HG03354 (cell line): Measurements from ENCODE around the gene RASGRP4.
"Not testable (repeated sequence)": the region's sequence is repeated elsewhere in the genome, so short reads cannot be mapped to it uniquely, and the experiment has no call there.

Source experiments
- ATAC-seq: cut with Tn5 transposase; IDR thresholded peaks from one replicate; pipeline ENCODE4 v1.9.1; 2021; ENCODE audit warnings: mild to moderate bottlenecking; ENCODE audit not compliant: unreplicated experiment, poor library complexity, severe bottlenecking

Gene RASGRP4

DNA sequence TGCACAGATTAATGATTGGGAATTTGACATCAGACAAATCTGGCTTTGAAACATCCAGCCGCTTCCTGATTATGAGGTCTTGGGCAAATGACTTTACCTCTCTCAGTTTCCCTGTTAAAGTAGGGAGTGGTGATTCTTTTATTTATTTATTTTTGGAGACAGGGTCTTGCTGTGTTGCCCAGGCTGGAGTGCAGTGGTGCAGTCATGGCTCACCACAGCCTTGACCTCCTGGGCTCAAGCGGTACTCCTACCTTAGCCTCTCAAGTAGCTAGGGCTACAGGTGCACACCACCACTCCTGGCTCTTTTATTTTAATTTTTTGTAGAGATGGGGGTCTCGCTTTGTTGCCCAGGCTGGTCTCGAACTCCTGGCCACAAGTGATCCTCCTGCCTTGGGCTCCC, 49.0 kb downstream of the RASGRP4 start:
- no peak for ATAC-seq

DNA sequence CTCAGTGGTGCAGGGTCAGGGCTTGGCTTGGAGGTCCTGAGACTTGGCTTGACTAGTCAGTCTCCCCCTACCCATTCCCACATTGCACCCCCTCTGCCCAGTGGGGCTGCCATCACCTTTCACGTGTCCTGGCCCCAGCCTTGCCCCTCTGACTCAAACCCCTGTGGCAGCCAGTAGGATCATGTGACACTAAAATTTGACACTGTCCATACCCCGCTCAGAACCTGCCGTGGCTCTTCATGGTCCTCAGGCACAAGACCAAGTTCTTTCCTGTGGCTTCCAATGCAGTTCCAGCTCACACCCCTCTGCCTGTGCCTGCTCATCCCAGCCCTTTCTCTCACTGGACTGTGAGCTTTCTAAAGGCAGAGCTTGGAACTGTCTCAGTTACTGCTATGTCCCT, 49.4 kb downstream of the RASGRP4 start:
- no peak for ATAC-seq

DNA sequence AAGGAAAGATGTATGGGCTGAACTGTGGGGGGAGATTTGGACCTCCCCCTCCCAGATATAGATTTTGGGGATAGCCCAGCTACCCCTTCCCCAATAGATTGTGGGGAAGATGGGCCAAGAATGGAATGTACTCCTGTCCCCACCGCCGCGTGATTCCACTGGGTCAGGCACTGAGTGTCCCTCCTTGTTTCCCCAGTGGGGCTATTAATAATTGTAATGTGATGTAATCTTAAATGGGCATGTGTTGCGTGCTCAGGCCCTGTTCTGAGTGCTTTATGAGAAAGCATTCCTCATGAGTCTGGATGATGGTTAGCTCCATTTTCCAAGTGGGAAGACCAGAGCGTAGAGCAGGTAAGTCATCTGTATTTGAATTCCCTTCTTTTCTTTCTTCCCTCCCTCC, 50.3 kb downstream of the RASGRP4 start:
- ATAC-seq, result no peak

DNA sequence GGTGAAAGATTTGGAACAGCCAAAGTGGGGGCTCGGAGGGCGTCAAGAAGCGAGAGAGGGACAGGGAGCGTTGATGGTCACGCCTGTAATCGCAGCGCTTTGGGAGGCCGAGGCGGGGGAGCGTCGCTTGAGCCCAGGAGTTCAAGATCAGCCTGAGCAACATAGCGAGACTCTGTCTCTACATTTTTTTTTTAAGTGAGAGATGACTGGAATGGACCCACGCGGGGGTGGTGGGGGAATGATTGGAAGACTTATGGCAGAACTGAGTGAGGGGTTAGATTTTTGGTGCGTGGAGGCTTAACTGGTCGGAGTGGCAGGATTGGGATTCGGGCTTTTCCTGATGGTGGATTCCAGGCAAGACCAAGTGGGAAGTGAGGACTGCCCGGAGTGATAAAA, 50.9 kb downstream of the RASGRP4 start:
- ATAC-seq, result no peak

DNA sequence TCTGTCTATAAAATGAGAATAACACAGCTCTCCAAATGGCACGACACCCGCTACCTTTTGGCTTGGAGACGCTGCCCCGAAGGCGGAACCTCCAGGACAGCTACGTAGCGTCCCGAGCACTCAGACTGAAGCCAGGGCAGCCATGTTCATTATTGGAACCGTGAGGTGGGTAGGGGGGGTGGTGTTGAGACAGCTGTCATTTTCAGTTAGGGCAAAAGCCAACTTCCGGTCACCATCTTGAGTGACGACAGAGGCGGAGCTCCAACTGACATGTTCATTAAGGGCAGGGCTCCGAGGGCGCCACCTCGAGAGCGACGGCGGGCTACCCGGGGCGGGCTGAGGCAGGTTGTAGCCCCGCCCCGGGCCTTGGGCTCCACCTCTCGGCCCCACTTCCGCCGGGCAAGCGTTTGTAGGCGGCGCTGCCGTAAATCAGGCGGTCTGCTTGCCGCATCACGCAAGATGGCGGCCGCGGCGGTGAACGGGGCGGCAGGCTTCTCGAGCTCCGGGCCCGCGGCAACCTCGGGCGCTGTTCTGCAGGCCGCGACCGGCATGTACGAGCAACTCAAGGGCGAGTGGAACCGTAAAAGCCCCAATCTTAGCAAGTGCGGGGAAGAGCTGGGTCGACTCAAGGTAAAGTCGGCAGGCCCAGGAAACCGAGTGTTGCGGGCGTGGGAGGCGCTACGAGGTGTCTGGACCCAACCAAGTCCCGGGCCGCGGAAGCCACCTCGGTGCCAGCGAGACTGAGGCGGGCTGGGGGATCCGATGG, 51.5 kb downstream of the RASGRP4 start, which contains the start of gene PSMD8:
Gene PSMD8 (plus strand): TSS at position 240 of the 766 bp plus-strand sequence. CDS start 31 bp downstream, at position 271.
- peak; percentile 95 for ATAC-seq

DNA sequence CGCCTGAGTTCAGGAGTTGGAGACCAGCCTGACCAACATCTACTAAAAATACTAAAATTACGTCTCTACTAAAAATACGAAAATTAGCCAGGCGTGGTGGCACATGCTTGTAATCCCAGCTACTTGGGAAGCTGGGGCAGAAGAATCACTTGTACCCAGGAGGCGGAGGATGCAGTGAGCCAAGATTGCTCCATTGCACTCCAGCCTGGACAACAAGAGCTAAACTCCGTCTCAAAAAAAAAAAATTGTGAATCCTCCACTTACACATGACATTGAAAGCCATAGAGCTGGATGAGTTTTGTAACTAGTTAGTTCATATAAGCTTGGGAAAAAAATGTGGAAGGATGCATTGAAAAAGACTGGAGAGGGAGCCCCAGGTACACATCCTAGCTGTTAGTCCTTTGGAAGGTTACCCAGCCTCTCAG, 52.1 kb downstream of the RASGRP4 start:
- ATAC-seq, result no peak

DNA sequence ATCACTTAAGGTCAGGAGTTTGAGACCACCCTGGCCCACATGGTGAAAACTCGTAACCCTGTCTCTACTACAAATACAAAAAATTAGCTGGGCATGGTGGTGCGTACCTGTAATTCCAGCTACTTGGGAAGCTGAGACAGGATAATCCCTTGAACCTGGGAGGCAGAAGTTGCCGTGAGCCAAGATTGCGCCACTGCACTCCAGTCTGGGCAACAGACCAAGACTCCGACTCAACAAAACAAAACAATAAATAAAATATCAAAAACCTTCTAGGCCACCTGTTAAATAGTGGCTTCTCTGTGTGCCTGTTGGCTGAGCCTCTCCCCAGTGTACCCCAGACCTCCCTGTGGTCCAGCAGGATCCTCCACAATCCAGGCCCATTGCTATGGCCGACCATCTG, 54.9 kb downstream of the RASGRP4 start:
- no peak for ATAC-seq

DNA sequence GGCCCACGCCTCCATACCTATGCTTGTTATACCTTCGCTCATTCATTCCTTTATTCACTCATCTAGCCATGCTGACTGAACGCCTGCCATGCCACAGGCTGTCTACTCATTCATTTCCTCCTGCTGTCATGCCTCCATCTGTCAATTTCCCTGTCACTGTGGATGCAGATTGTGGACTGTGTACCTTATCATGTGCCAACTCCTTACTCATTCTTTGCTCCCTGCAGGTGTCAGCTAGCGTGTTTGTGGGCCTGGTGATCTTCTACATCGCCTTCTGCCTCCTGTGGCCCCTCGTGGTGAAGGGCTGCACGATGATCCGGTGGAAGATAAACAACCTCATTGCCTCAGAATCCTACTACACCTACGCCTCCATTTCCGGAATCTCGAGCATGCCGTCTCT, 55.7 kb downstream of the RASGRP4 start:
- ATAC-seq, result no peak

DNA sequence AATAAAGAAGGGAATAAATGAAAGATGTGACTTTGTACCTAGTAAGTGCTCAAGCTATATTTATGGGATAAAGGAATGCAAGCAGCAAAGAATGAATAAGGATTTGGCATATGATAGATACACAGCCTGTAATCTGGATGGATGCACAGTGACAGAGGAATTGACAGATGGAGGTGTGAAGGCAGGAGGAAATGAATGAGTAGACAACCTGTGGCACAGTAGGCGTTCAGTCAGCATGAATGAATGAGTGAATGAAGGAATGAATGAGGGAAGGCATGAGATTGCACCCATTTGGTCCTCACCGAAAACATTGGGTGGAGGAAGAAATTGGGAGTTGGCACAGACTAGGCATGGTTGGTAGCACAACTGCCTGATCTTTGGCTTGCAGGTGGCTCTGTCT, 56.4 kb downstream of the RASGRP4 start:
- ATAC-seq, result no peak

DNA sequence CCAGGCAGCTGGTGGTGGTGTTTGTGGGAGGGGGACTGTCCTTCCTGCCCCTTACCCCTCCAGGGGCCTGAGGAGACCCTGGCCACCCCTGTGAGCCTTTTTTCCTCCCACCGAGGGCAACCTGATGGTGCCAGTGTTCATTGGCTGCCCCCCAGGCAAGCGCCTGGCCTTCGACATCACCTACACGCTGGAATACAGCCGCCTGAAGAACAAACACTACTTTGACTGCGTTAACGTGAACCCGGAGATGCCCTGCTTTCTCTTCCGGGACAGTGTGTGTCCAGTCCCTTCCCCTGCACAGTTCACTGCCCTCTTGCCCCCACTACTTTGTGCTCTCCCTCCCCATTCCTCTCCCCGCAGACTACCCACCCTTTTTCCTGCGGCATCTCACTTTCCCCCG, 59.0 kb downstream of the RASGRP4 start:
- no peak for ATAC-seq

DNA sequence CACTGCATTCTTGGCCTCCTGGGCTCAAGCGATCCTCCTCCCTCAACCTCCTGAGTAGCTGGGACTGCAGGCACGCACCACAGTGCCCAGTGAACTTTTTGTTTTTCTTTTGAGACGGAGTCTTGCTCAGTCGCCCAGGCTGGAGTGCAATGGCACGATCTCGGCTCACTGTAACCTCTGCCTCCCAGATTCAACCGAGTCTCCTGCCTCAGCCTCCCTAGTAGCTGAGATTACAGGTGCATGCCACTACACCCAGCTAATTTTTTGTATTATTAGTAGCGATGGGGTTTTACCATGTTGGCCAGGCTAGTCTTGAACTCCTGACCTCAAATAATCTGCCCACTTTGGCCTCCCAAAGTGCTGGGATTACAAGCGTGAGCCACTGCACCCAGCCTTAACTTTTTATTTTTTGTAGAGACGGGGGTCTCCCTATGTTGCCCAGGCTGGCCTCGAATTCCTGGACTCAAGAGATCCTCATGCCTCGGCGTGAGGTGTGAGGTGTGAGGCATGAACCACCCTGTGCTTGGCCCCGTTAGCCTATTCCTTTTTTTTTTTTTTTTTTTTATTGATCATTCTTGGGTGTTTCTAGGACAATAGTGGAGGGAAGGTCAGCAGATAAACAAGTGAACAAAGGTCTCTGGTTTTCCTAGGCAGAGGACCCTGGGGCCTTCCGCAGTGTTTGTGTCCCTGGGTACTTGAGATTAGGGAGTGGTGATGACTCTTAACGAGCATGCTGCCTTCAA, 62.9 kb downstream of the RASGRP4 start:
- ATAC-seq, result not testable (repeated sequence)

DNA sequence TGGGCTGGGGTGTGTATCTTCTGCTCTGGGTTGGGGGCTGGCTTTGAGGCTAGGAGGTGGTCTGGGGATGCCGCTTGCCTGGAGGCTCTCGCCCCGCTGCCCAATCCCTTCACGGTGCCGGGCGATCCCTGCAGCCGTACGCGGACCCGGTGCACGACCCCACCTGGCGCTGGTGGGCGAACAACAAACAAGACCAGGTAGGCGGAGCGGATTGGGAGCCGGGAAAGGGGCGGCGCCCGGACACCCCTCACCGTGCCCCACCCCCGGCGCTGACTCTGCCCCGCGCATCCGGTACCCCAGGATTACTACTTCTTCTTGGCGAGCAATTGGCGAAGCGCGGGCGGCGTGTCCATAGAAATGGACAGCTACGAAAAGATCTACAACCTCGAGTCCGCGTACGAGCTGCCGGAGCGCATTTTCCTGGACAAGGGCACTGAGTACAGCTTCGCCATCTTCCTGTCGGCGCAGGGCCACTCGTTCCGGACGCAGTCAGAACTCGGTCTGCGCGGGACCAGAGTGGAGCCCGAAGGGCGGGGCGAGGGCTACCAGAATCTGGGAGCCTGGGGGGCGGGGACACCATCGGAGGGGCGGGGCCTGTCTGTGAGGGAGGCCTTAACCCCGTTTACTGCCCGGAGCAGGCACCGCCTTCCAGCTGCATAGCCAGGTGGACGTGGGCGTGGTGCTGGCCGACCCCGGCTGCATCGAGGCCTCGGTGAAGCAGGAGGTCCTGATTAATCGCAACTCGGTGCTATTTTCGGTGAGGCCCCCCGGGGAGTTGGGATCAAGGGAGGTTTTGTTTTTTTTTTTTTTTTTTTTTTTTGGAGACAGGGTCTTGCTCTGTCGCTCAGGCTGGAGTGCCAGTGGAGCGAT, 63.7 kb downstream of the RASGRP4 start:
- ATAC-seq, result no peak

DNA sequence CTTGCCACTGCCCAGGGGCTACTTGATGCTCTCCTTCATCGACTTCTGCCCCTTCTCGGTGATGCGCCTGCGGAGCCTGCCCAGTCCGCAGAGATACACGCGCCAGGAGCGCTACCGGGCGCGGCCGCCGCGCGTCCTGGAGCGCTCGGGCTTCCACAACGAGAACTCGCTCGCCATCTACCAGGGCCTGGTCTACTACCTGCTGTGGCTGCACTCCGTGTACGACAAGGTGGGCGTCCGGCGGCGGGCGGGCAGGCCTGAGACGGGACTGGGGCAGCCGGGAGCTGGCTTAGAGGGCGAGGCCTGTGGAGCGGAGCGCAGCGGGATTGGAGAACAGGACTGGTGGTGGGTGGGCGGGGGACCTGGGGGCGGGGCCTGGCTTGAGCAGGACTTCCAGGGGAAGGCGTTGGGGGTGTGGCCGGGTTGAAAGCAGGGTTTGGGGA, 64.4 kb downstream of the RASGRP4 start:
- ATAC-seq, result no peak

DNA sequence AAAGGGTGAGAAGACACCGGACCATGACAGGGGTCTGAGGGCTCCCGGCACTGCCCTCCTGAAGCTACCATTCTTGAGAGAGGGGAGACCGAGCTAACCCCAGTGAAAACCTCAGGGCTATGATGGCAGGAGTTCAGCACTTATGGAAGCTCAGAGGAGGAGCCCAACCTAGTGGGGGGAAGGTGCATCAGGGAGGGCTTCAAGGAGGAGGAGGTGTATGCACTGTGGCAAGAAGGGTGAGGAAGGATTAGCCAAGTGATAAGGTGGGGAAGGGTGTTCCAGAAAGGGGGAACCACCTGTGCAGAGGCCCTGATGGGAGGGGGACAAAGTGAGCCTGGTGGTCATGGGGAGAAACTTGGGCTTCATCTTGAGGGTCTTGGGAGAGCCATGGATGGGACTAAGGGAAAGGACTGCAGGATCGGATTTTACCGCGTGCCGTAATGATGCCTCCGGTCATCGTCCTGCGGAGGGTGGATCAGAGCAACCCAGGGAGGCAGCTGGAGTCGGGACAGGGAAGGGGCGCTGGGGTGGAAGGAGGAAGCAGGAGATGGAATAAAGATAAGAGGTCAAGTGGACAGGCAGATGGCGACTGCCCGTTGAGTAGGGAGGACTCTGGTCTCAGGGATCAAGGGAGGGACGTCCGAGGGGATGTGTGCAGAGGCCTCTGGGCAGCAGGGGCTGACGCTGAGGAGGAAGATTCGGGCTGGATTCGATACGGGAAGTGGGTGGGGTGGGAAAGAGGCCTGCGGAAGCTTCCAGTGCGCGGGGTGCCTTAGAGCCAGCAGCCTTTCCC, 65.0 kb downstream of the RASGRP4 start:
- ATAC-seq, result no peak

DNA sequence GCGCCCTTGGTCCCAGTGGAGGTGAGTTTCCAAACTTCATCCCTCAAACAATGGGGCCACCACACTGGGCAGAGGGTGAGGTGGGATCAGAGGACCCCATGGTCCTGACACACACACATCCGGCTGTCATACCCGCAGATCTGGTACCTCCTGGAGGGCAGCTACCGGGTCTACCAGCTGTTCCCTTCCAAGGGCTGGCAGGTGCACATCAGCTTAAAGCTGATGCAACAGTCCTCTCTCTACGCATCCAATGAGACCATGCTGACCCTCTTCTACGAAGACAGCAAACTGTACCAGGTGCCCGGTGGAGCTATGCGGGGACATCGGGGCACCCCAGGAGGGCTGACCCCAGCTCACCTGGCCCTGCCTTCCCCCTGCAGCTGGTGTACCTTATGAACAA, 65.7 kb downstream of the RASGRP4 start:
- ATAC-seq, result no peak

DNA sequence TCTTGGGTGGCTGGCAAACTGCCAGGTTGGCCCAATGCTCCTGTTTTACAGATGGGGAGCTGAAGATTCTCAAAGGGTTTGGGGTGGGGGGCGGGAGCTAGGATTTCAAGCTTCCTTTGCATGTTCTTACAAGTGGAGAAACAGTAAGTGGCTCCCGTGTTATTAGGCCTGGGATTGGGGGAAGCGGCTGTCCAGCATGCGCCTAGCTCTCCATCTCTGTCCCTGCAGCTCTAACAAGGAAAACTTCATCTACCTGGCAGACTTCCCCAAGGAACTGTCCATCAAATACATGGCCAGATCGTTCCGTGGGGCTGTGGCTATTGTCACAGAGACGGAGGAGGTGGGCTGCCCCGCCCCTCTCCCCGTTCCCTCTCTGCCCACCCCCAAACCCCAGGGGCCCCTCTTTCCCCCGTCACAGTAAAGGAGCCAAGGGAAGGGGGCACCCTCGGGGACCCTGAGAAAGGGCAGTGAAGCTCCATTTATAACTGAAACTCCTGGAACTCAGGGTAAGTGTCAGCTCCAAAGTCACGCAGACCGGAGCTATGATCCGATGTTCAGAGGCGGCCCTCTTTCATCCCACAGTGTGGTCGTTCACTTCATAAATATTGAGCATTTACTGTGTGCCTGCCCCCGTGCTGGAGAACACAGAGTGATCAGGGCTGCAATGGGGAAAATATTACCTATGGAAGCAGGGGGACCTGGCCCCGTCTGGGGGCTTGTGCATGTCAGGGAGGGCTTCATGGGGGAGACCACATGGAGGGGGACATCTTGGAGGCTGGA, 66.6 kb downstream of the RASGRP4 start:
- no peak for ATAC-seq
